Right lung (tissue), 5 donors: ENCODE data around the gene ASCC3. TPM values are rescaled to one million over a fixed set of nuclear protein-coding genes. Genes with fewer than 3 reads are reported as not detected.

ENCODE experiments used
- DNase-seq, 2 donors: peaks; one replicate each; pipeline ENCODE4 v3.0.0-alpha.2; 2013
- polyA plus RNA-seq, 5 donors: library from polyadenylated mRNA; unstranded; fragments of 120-200 nt; gene quantifications; one replicate each; pipeline versions ENCODE4 v1.2.1 to v1.2.3, GENCODE V29; 2013; ENCODE audit warnings: inconsistent platforms in 1 of 5, low replicate concordance in 1 of 5; ENCODE audit not compliant: insufficient read length in 5 of 5, insufficient read depth in 1 of 5

Gene ASCC3
- polyA plus RNA-seq, 5 donors, result 18.4 to 26.2 (median 23.1) TPM

GRCh38 chr6:100593522-100593921 lies 287.6 kb downstream of the ASCC3 start:
- no peak for DNase-seq

DNA sequence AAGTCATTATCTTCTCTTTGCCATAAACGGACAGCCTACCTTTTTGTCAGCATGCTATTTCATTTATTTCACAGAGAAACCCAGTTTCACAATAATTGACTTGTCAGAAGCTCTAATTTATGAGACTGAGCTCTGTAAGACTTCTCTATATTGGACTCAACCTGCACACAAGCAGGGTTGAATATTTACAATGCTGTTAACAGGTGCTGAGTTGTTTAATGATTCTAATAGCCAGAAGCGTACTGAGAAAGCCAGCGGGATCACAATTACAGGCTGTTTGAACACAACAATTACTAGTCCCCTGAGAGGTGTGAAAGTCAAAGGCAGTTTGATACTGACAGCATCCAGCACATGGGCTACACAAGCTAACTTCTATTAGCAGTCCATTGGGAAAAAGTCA lies 288.2 kb downstream of the ASCC3 start:
- DNase-seq, result no peak

DNA sequence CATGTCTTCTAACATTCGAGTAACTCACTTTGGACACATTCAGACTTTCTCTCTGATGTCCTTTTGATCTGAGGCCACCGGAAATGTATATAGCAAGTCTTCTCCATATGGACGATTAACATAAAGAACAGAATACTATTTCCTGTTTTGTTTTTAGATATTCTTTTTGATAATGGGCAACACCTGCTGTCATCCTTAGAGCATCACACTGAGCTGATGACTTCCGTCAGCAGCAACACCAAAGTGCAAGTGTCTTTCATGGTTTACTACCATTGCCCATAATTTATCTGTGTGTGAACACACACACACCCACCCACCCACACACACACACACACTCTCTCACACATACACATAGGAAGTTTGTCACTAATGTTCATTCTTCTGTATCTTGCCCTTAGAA lies 303.7 kb downstream of the ASCC3 start:
- no peak for DNase-seq

GRCh38 chr6:100575921-100576320 lies 305.2 kb downstream of the ASCC3 start:
- DNase-seq, result no peak

GRCh38 chr6:100574836-100575235 lies 306.3 kb downstream of the ASCC3 start:
- DNase-seq, result no peak

- DNase-seq, result no peak
These were observed 308.0 kb downstream of the ASCC3 start for GRCh38 chr6:100573166-100573565.

DNA sequence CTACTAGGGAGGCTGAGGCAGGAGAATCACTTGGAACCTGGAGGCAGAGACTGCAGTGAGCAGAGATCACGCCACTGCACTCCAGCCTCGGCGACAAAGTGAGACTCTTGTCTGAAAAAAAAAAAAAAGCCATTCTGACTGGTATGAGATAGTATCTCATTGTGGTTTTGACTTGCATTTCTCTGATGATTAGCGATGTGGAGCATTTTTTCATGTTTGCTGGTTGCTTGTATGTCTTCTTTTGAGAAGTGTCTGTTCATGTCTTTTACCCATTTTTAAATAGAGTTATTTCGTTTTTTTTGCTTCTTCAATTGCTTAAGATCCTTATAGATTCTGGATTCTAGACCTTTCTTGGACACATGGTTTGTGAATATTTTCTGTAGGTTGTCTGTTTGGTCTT lies 312.9 kb downstream of the ASCC3 start:
- no peak for DNase-seq

DNA sequence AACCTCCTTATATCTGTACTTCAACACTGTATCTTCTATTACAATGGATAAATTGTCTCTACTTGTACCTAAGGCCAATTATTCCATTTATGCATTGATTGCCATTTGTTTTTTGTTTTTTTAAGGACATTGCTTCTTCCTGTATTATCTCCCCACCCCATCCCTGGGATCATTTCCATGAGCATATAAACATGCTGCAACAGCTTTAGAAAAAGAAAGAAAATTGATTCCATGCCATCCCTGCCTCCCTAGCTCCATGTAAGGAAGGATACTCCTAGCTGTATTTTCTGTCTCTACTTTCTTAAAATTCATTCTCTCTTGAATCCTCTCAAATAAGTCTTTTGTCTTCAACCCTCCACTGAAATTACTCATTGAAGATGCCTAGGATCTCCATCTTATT lies 314.6 kb downstream of the ASCC3 start:
- DNase-seq, result no peak

- DNase-seq, result no peak
These were observed 315.6 kb downstream of the ASCC3 start for GRCh38 chr6:100565439-100566104.

DNA sequence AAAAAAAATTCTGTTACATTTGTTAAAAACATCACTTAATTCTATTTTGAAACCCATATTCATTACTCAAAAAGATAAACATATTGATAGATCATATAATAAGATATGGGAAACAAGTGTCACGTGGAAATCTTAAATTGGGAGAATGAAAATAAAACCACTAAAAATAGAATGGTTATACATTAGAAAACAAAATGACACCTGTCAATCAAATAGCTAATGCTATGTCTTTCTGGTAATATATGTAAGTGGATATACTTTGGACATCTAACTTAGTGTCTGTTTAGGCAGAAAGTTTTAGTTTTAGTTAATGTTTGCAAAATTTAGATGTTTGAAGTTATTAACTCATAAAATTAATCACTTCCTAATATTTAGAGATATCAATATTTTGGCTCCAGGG lies 321.3 kb downstream of the ASCC3 start:
- no peak for DNase-seq

- DNase-seq, result no peak
These were observed 326.9 kb downstream of the ASCC3 start for GRCh38 chr6:100554228-100554627.

DNA sequence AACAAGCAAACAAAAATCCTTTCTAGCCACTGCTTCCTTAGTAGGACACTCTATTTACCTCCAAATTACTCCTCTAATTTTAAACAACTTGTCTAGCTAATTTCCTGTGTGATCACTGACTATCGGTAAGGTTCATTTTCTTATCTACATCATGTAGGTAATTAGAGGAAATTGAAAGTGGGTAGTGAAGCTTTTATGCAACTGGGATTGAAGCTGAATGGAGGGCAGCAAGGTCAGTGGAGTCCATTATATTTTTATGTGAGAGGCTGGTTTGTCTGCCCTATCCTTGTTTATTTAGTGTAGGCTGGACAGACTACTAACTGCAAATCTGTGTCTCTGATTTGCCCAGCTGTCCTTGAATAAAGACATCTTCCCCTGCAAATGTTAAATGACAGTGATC lies 327.9 kb downstream of the ASCC3 start:
- DNase-seq, result no peak

DNA sequence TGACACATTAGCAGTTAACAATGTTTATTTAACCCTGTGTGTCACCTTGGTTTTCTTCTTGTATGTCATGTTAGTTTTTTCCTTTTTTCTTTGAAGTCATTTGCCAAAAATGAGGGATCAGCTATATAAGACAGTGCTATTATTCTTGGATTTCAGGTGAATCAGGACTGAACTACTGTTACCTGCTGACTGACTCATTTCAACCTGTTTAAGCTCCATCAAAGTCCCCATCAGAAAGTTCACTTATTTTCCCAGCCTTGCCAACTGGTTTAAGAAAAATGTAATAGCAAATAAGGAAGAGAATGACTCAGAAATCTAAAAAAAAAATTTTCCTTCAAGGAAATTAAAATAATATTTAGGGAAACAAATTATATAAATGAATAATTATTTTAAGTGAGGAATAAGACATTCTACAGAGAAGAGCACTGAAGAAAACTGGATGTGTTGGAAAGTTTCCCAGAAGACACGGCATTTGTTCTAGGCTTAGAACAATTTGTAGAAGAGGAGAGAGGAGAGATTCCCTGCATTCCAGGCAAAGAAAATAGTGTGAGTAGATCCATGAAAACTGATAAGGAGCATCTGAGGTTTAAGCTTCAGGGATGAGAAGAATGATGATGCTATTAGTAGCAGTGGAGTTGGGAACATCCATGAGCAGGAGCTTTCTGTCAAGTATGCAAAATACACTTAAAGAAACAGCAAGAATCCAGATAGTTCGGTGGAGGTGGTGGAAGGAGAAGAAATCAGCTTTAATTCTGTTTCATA lies 331.5 kb downstream of the ASCC3 start:
- no peak for DNase-seq

DNA sequence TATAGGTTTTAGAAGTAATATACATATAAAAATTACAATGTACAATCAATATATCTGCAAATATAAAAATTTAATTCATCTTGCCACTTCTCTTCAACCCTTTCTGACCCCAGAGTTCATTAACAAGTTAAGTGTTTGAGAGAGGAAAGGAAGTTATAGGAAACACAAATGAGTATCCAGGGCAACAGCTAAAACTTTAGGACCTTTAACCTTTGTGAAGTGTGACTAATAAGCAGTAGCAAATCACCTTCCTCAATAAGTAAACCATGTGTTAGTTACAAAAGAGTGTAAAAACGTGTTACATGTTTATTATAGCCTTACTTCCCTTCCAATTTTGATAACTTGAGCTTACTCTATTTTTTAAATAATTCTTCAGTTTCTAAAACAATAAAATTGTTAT lies 343.0 kb downstream of the ASCC3 start:
- DNase-seq, result no peak

DNA sequence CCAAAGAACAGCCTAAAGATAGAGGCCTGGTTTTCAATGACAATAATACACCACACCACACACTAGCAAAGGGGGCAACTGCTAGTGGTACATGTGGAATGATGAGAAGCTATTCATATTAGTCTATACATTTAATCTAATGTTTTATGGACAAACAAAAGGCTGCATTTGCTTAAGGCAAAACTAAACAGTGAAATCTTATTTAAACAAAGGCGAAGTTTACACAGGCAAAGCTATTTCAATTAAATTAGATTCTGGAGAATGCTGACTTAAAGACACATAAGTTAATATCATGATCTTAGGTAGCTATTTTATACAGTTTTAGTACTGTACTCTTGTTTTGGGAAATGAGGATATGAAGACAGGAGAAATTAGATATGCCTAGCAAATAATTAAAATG lies 362.5 kb downstream of the ASCC3 start:
- DNase-seq, result no peak

GRCh38 chr6:100517633-100518032 lies 363.5 kb downstream of the ASCC3 start:
- DNase-seq, result no peak

DNA sequence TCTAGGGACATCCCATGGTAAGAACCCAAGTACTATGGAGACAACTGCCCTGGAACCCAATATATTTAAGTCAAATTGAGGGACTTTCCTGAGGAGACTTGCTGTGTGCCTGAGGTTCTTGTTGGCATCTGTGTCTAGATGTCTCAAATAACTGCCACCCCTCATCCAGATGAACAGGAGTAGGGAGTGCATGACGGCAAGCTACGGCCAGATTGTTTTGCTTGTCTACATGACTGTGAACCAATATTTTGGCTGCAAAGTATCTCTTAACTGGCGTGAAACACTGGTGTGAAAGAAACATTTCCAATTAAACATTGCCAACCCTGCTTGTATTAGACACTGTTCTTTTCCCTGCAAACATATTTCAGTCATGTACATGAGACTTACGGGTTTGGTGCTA lies 364.0 kb downstream of the ASCC3 start:
- no peak for DNase-seq

GRCh38 chr6:100514660-100515059 lies 366.5 kb downstream of the ASCC3 start:
- no peak for DNase-seq

DNA sequence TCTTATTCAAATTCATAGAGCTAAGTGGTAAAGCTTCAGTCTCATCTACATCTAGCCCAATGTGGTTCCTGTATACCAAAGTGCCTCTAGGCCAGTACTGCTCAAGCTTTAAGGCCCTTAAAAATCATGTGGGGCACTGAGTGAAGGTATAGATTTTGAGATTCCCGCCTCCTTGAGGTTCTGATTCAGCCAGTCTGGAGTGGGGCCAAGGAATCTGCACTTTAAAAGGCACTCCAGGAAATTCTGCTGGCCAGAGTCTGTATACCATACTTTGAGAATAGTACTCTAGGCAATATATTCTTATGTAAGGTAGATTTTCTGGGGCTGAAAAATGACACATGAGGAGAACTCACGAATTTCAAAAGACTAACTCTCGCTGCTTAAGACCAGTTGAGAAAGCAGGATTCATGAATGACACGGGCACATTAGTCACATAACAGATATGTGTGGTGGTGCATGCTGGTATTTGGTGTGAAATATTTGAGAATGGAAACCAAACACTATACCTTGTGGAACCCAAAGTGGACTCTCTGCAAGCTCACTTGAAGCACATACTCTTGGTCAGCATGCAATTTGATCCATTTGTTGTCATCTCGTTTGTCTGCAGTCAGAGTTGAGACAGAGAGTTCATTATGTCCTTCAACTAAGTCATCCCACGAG lies 368.8 kb downstream of the ASCC3 start:
- no peak for DNase-seq

- DNase-seq, result no peak
These were observed 372.0 kb downstream of the ASCC3 start for GRCh38 chr6:100509101-100509500.

DNA sequence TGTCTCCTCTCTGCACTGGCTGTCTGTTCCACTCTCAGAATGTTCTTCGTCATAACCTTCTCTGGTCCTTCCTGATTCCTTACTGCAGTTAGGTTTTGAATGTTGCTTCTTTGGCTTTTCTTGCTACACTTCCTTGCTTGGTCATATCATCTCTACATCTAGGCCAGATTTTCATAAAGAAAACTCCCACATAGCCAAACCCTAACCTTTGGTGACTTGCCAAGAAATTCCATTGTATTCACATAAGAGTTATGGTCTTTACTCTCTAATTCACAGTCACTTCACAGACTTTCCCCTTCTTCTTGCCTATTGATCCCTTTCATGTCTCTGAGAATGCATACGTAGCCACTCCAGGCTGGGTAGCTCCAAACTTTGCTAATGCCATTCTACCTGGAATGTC lies 374.5 kb downstream of the ASCC3 start:
- DNase-seq, result no peak

GRCh38 chr6:100504786-100505737 lies 376.1 kb downstream of the ASCC3 start:
- no peak for DNase-seq
